DND-41 (cell line): Measurements from ENCODE around the gene ADK.
A peak's percentile ranks its signal among the peaks of the same experiment; 100 is the strongest.

Source experiments
- ATAC-seq: fragments of 200-7000 bp; cut with Tn5 transposase; 3 replicates; pipeline ENCODE4 v1.9.1; 2021; ENCODE audit warnings: low read depth; ENCODE audit not compliant: insufficient read depth
- DNase-seq: peaks from one replicate; pipeline ENCODE4 v3.0.0-alpha.2; 2020
- H2AFZ ChIP-seq: 2 replicates; pipeline ENCODE4 v1.6.0; 2012; ENCODE audit warnings: low read depth, low read length
- H3K27ac ChIP-seq: 2 replicates; pipeline ENCODE4 v1.5.1; 2012; ENCODE audit warnings: low read length, inconsistent platforms
- H3K27me3 ChIP-seq: fragments of 200-600 bp; sonication (generic); 2 replicates; pipeline ENCODE4 v1.6.0; 2012; ENCODE audit warnings: low read length, mild to moderate bottlenecking, inconsistent platforms; ENCODE audit not compliant: insufficient read depth, poor library complexity
- H3K36me3 ChIP-seq: 2 replicates; pipeline ENCODE4 v1.5.1; 2012; ENCODE audit warnings: low read length, inconsistent platforms; ENCODE audit not compliant: insufficient read depth
- H3K4me1 ChIP-seq: 2 replicates; pipeline ENCODE4 v1.5.1; 2012; ENCODE audit warnings: mild to moderate bottlenecking, low read length; ENCODE audit not compliant: insufficient read depth
- H3K4me2 ChIP-seq: 2 replicates; pipeline ENCODE4 v1.6.0; 2012; ENCODE audit warnings: mild to moderate bottlenecking, moderate library complexity, low read length, inconsistent platforms; ENCODE audit not compliant: insufficient read depth
- H3K4me3 ChIP-seq, 2 experiments: fragments of 200-600 bp in 1 of 2; shearing (Covaris generic) in 1 of 2; 2 replicates each; pipeline ENCODE4 v1.5.1; 2012 to 2016; ENCODE audit warnings: inconsistent platforms in 2 of 2, low read length in 2 of 2, mild to moderate bottlenecking in 2 of 2, low read depth in 1 of 2, moderate library complexity in 1 of 2
- H3K79me2 ChIP-seq: 2 replicates; pipeline ENCODE4 v1.6.0; 2012; ENCODE audit warnings: low read length, inconsistent platforms; ENCODE audit not compliant: insufficient read depth
- H3K9ac ChIP-seq: 2 replicates; pipeline ENCODE4 v1.6.0; 2012; ENCODE audit warnings: low read depth, mild to moderate bottlenecking, inconsistent platforms, low read length, moderate library complexity
- H3K9me3 ChIP-seq: 2 replicates; pipeline ENCODE4 v1.5.1; 2012; ENCODE audit warnings: low read length, moderate library complexity, mild to moderate bottlenecking, inconsistent platforms; ENCODE audit not compliant: insufficient read depth, severe bottlenecking
- H4K20me1 ChIP-seq: 2 replicates; pipeline ENCODE4 v1.6.0; 2012; ENCODE audit warnings: low read length; ENCODE audit not compliant: insufficient read depth
- CTCF ChIP-seq: IDR thresholded peaks from 2 replicates; pipeline ENCODE4 v1.5.1; 2012; ENCODE audit warnings: borderline replicate concordance, low read length, moderate library complexity, mild to moderate bottlenecking; ENCODE audit not compliant: poor library complexity, severe bottlenecking; ENCODE audit errors: extremely low read depth
- EZH2 ChIP-seq: IDR thresholded peaks from 3 replicates; pipeline ENCODE4 v1.6.1; 2012; ENCODE audit warnings: borderline replicate concordance, low read depth, mild to moderate bottlenecking, moderate library complexity, low read length, inconsistent platforms; ENCODE audit not compliant: severe bottlenecking

ADK gene

GRCh38 chr10:74432841-74433594 lies 282.0 kb downstream of the ADK start:
- no peak overlapping the region for H3K4me3 ChIP-seq
- no peak for DNase-seq

GRCh38 chr10:74433595-74433956 lies 282.6 kb downstream of the ADK start:
- H2AFZ ChIP-seq = no peak overlapping the region
- H3K4me1 ChIP-seq = peaks cover 8% of the 10 kb centered on the region
- H3K4me2 ChIP-seq = no peak overlapping the region
- no peak for TF ChIP-seq CTCF
- no peak for DNase-seq
- H3K27me3 ChIP-seq = no peaks in the 10 kb centered on the region
- H3K79me2 ChIP-seq = no peaks in the 10 kb centered on the region
- H3K4me3 ChIP-seq = no peak overlapping the region
- H3K36me3 ChIP-seq = no peaks in the 10 kb centered on the region
- no peak for ATAC-seq
- no peaks in the 10 kb centered on the region for H4K20me1 ChIP-seq
- no peaks in the 10 kb centered on the region for H3K9me3 ChIP-seq
- no peak overlapping the region for H3K27ac ChIP-seq
- no peak overlapping the region for H3K9ac ChIP-seq

More at GRCh38 chr10:74432841-74433594, 282.0 kb downstream of the ADK start:
- H3K4me1 ChIP-seq = peaks cover 8% of the 10 kb centered on the region
- H4K20me1 ChIP-seq = no peaks in the 10 kb centered on the region
- no peaks in the 10 kb centered on the region for H3K36me3 ChIP-seq
- H3K9ac ChIP-seq = no peak overlapping the region
- no peak overlapping the region for H2AFZ ChIP-seq
- no peaks in the 10 kb centered on the region for H3K9me3 ChIP-seq
- H3K4me2 ChIP-seq = no peak overlapping the region
- TF ChIP-seq CTCF = no peak
- TF ChIP-seq EZH2 = no peak
- H3K27ac ChIP-seq = no peak overlapping the region
- no peaks in the 10 kb centered on the region for H3K27me3 ChIP-seq
- peak; percentile 59; the same call in 1 of the 3 replicates for ATAC-seq
- H3K79me2 ChIP-seq = no peaks in the 10 kb centered on the region

GRCh38 chr10:74433993-74434392 lies 283.0 kb downstream of the ADK start:
- Histone ChIP-seq H2AFZ (no peak overlapping the region), H3K36me3 (no peaks in the 10 kb centered on the region), H3K4me3 (no peak overlapping the region), H3K79me2 (no peaks in the 10 kb centered on the region), H3K9me3 (no peaks in the 10 kb centered on the region), H3K4me2 (no peak overlapping the region), H3K27me3 (no peaks in the 10 kb centered on the region), H3K27ac (no peak overlapping the region), H4K20me1 (no peaks in the 10 kb centered on the region), H3K4me1 (peaks cover 11% of the 10 kb centered on the region), H3K9ac (no peak overlapping the region)
- no peak for DNase-seq
- ATAC-seq = no peak
- TF ChIP-seq EZH2 (no peak), CTCF (no peak)

GRCh38 chr10:74434547-74434946 lies 283.5 kb downstream of the ADK start:
- Histone ChIP-seq H3K4me3 (no peak overlapping the region), H3K79me2 (no peaks in the 10 kb centered on the region), H3K27ac (no peak overlapping the region), H3K4me1 (peaks cover 16% of the 10 kb centered on the region), H3K9ac (no peak overlapping the region), H3K4me2 (no peak overlapping the region), H4K20me1 (no peaks in the 10 kb centered on the region), H3K9me3 (no peaks in the 10 kb centered on the region), H3K36me3 (no peaks in the 10 kb centered on the region), H3K27me3 (no peaks in the 10 kb centered on the region), H2AFZ (no peak overlapping the region)
- TF ChIP-seq EZH2 = no peak
- TF ChIP-seq CTCF = no peak
- DNase-seq (no peak), ATAC-seq (no peak)
